ENCODE data around the gene SRSF1. TPM values are rescaled to one million over a fixed set of nuclear protein-coding genes. Genes with fewer than 3 reads are reported as not detected.

Gene SRSF1
- total and polyA plus RNA-seq, 4 donors, result 52.3 to 201 (median 114) TPM

DNA sequence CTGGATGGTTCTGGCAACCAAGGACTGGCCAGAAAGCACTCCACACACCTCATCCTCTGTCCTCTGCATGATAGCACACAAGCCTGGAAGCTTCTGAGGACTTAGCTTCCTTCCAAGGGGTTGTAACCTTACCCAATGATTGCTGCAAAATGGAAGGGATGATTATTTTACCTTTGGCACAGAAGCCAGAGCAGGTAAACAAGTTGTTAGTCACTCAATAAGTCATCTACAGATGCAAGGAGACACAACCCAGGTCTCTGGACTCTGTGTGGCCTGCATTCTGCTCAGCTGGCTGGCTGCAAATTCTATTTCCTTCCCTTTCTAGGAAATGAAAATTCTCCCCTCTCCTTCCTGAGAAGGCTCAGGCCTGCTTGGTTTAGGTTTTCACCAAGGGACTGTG lies 49.4 kb upstream of the SRSF1 start:
- H3K36me3 ChIP-seq (ENCODE audit: control insufficient read depth in 4 of 4, insufficient read depth in 3 of 4, low read depth in 1 of 4, low read length in 3 of 4), result no peaks in the 10 kb centered on the region
- H3K9ac ChIP-seq (ENCODE audit: low read depth in 1 of 2, low read length in 2 of 2), result no peak overlapping the region
- no peak overlapping the region for H3K27ac ChIP-seq (ENCODE audit: low read depth in 1 of 2, low read length in 2 of 2)
- no peaks in the 10 kb centered on the region for H3K4me1 ChIP-seq (ENCODE audit: control insufficient read depth in 4 of 4, insufficient read depth in 4 of 4, low read length in 3 of 4)
- H3K9me3 ChIP-seq (ENCODE audit: control insufficient read depth in 4 of 4, low read length in 3 of 4), result no peaks in the 10 kb centered on the region
- no peak overlapping the region for H3K4me3 ChIP-seq (ENCODE audit: low read depth in 1 of 3, low read length in 3 of 3)
- H3K27me3 ChIP-seq (ENCODE audit: control insufficient read depth in 4 of 4, insufficient read depth in 4 of 4, low read length in 3 of 4), result no peaks in the 10 kb centered on the region
- TF ChIP-seq SP1 (IDR thresholded peaks at IDR 0.05) (no peak), YY1 (IDR thresholded peaks at IDR 0.05) (no peak), FOXA1 (IDR thresholded peaks at IDR 0.05) (no peak), REST (IDR thresholded peaks at IDR 0.05) (no peak), RXRA (IDR thresholded peaks at IDR 0.05) (no peak), RAD21 (IDR thresholded peaks at IDR 0.05) (no peak), NR2F2 (IDR thresholded peaks at IDR 0.05) (no peak), GABPA (IDR thresholded peaks at IDR 0.05 in 1 of 2, conservative IDR thresholded peaks at IDR 0.05 in 1 of 2) (no peak), TAF1 (conservative IDR thresholded peaks at IDR 0.05) (no peak), HNF4G (IDR thresholded peaks at IDR 0.05) (no peak), JUND (IDR thresholded peaks at IDR 0.05) (no peak), EGR1 (IDR thresholded peaks at IDR 0.05; ENCODE audit: low read depth in 2 of 2) (no peak), ZBTB33 (IDR thresholded peaks at IDR 0.05) (no peak), HNF4A (conservative IDR thresholded peaks at IDR 0.05) (no peak), FOXA2 (IDR thresholded peaks at IDR 0.05) (no peak)
- TF ChIP-seq, protein P1, sequence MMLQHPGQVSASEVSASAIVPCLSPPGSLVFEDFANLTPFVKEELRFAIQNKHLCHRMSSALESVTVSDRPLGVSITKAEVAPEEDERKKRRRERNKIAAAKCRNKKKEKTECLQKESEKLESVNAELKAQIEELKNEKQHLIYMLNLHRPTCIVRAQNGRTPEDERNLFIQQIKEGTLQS (IDR thresholded peaks at IDR 0.05), result no peak
- TF ChIP-seq, protein P2, sequence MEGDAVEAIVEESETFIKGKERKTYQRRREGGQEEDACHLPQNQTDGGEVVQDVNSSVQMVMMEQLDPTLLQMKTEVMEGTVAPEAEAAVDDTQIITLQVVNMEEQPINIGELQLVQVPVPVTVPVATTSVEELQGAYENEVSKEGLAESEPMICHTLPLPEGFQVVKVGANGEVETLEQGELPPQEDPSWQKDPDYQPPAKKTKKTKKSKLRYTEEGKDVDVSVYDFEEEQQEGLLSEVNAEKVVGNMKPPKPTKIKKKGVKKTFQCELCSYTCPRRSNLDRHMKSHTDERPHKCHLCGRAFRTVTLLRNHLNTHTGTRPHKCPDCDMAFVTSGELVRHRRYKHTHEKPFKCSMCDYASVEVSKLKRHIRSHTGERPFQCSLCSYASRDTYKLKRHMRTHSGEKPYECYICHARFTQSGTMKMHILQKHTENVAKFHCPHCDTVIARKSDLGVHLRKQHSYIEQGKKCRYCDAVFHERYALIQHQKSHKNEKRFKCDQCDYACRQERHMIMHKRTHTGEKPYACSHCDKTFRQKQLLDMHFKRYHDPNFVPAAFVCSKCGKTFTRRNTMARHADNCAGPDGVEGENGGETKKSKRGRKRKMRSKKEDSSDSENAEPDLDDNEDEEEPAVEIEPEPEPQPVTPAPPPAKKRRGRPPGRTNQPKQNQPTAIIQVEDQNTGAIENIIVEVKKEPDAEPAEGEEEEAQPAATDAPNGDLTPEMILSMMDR (IDR thresholded peaks at IDR 0.05; ENCODE audit: low read depth, low read length, missing input control), result no peak
- TF ChIP-seq, protein P3, sequence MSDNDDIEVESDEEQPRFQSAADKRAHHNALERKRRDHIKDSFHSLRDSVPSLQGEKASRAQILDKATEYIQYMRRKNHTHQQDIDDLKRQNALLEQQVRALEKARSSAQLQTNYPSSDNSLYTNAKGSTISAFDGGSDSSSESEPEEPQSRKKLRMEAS (IDR thresholded peaks at IDR 0.05), result no peak
- no peak for DNase-seq (ENCODE audit: low spot score)

All from liver (tissue), 9 donors.